GM12878 (cell line): ENCODE measurements around the gene LMTK2.

Source experiments
- BHLHE40 ChIP-seq, 2 experiments: fragments of 450-650 bp in 1 of 2; IDR thresholded peaks; 2 replicates each; pipeline ENCODE4 v1.6.1; 2011 to 2017; ENCODE audit warnings: low read depth in 2 of 2, borderline replicate concordance in 1 of 2, improper control_type of control experiment in 1 of 2, low read length in 1 of 2, mild to moderate bottlenecking in 1 of 2
- CREM ChIP-seq: IDR thresholded peaks from 2 replicates; pipeline ENCODE4 v1.6.1; 2014; ENCODE audit warnings: antibody characterized with exemption, low read depth
- EZH2 ChIP-seq: IDR thresholded peaks from 2 replicates; pipeline ENCODE4 v1.6.1; 2012; ENCODE audit warnings: low read depth, mild to moderate bottlenecking, control low read depth, inconsistent platforms, low read length, borderline replicate concordance; ENCODE audit not compliant: control insufficient read depth
- JUND ChIP-seq: IDR thresholded peaks from 2 replicates; pipeline ENCODE4 v1.6.1; 2012; ENCODE audit warnings: low read depth, mild to moderate bottlenecking, low read length, improper control_type of control experiment, moderate library complexity
- MAX ChIP-seq: IDR thresholded peaks from 2 replicates; pipeline ENCODE4 v1.6.1; 2012; ENCODE audit warnings: low read depth, low read length, improper control_type of control experiment
- POLR2A ChIP-seq: IDR thresholded peaks from 2 replicates; pipeline ENCODE4 v1.6.1; 2011; ENCODE audit warnings: low read depth, mild to moderate bottlenecking, low read length
- TF ChIP-seq, protein P1 (sequence below), 3 experiments: IDR thresholded peaks in 2 of 3; conservative IDR thresholded peaks in 1 of 3; 2 replicates each; pipeline ENCODE4 v1.5.1; 2011; ENCODE audit warnings: low read depth in 3 of 3, low read length in 3 of 3, mild to moderate bottlenecking in 3 of 3, control low read depth in 2 of 3, moderate library complexity in 2 of 3, inconsistent platforms in 1 of 3, mixed read lengths in 1 of 3; ENCODE audit not compliant: control insufficient read depth in 2 of 3, insufficient read depth in 1 of 3; ENCODE audit errors: extremely low read depth in 1 of 3
- TF ChIP-seq, protein P2 (sequence below): IDR thresholded peaks from 2 replicates; pipeline ENCODE4 v1.6.1; 2011; ENCODE audit warnings: borderline replicate concordance, low read depth, mild to moderate bottlenecking, moderate library complexity, low read length; ENCODE audit not compliant: insufficient read depth, poor library complexity, severe bottlenecking

- TF ChIP-seq, protein P1, sequence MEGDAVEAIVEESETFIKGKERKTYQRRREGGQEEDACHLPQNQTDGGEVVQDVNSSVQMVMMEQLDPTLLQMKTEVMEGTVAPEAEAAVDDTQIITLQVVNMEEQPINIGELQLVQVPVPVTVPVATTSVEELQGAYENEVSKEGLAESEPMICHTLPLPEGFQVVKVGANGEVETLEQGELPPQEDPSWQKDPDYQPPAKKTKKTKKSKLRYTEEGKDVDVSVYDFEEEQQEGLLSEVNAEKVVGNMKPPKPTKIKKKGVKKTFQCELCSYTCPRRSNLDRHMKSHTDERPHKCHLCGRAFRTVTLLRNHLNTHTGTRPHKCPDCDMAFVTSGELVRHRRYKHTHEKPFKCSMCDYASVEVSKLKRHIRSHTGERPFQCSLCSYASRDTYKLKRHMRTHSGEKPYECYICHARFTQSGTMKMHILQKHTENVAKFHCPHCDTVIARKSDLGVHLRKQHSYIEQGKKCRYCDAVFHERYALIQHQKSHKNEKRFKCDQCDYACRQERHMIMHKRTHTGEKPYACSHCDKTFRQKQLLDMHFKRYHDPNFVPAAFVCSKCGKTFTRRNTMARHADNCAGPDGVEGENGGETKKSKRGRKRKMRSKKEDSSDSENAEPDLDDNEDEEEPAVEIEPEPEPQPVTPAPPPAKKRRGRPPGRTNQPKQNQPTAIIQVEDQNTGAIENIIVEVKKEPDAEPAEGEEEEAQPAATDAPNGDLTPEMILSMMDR (IDR thresholded peaks at IDR 0.05 in 2 of 3, conservative IDR thresholded peaks at IDR 0.05 in 1 of 3; ENCODE audit: control insufficient read depth in 2 of 3, extremely low read depth in 1 of 3, insufficient read depth in 1 of 3, low read depth in 3 of 3, low read length in 3 of 3), result no peak
- TF ChIP-seq EZH2, result no peak
- TF ChIP-seq JUND, result no peak
- TF ChIP-seq CREM, result no peak
- TF ChIP-seq MAX, result no peak
- no peak for TF ChIP-seq POLR2A
- TF ChIP-seq, protein P2, sequence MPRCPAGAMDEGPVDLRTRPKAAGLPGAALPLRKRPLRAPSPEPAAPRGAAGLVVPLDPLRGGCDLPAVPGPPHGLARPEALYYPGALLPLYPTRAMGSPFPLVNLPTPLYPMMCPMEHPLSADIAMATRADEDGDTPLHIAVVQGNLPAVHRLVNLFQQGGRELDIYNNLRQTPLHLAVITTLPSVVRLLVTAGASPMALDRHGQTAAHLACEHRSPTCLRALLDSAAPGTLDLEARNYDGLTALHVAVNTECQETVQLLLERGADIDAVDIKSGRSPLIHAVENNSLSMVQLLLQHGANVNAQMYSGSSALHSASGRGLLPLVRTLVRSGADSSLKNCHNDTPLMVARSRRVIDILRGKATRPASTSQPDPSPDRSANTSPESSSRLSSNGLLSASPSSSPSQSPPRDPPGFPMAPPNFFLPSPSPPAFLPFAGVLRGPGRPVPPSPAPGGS, result no peak
- TF ChIP-seq BHLHE40 (IDR thresholded peaks at IDR 0.05; ENCODE audit: borderline replicate concordance in 1 of 2, low read depth in 2 of 2, low read length in 1 of 2), result no peak
Observed at GRCh38 chr7:98163704-98164494, 57.2 kb downstream of the LMTK2 start.
